ENCODE measurements around the gene VAMP7.
"Not testable (repeated sequence)": the region's sequence is repeated elsewhere in the genome, so short reads cannot be mapped to it uniquely, and the experiment has no call there.

VAMP7 gene

DNA sequence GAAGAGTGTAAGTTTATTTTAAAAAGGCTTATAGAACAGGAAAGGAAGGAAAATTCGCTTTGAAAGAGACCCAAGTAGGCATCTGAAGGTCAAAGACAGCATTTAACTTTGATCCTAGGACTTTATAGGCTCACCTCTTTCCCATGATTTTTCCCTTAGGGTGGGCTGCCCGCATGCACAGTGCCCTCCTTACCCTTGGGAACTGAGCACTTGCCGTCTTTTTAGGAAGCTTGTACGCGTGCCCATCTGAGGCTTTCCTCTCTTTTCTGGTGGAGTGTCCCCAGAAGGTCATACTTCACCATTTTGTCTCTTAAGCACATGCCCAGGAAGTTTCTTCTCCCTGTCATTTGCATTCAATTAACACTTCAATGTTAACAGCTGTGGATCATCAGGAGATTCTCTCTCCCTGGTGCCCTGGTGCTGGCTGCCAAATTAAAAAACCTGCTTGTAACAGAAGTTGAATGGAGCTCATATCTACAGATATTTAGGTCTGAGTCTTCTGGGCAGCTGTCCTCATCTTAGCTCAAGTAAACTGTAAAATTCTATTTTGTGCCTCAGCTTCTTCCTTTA, 78.0 kb downstream of the VAMP7 start:
- H3K27ac ChIP-seq (ENCODE audit: low read depth, low read length), result peak overlapping the region; percentile 79

GRCh38 chrX:155962906-155963305, 81.8 kb downstream of the VAMP7 start:
- Histone ChIP-seq H3K4me1 (ENCODE audit: control insufficient read depth, insufficient read depth, low read length) (peaks cover 11% of the 10 kb centered on the region; the same call in 1 of the 2 replicates), H3K36me3 (ENCODE audit: control insufficient read depth, insufficient read depth, low read length) (no peaks in the 10 kb centered on the region), H3K27me3 (ENCODE audit: control insufficient read depth, insufficient read depth, low read length) (no peaks in the 10 kb centered on the region), H3K27ac (ENCODE audit: low read depth, low read length) (no peak overlapping the region), H3K4me3 (ENCODE audit: low read depth, low read length) (no peak overlapping the region), H3K9ac (ENCODE audit: low read length) (no peak overlapping the region), H3K9me3 (ENCODE audit: control insufficient read depth, insufficient read depth, low read depth, low read length) (peaks cover 46% of the 10 kb centered on the region)

More for the DNA sequence above, 78.0 kb downstream of the VAMP7 start:
- H3K9me3 ChIP-seq (ENCODE audit: control insufficient read depth, insufficient read depth, low read depth, low read length), result peaks cover 48% of the 10 kb centered on the region
- peaks cover 11% of the 10 kb centered on the region; the same call in 1 of the 2 replicates for H3K4me1 ChIP-seq (ENCODE audit: control insufficient read depth, insufficient read depth, low read length)
- H3K4me3 ChIP-seq (ENCODE audit: low read depth, low read length), result peak overlapping the region; percentile 50
- peak overlapping the region; percentile 80 for H3K9ac ChIP-seq (ENCODE audit: low read length)
- H3K36me3 ChIP-seq (ENCODE audit: control insufficient read depth, insufficient read depth, low read length), result no peaks in the 10 kb centered on the region
- H3K27me3 ChIP-seq (ENCODE audit: control insufficient read depth, insufficient read depth, low read length), result no peaks in the 10 kb centered on the region

- Histone ChIP-seq H3K27me3 (ENCODE audit: control insufficient read depth, insufficient read depth, low read length) (no peaks in the 10 kb centered on the region), H3K36me3 (ENCODE audit: control insufficient read depth, insufficient read depth, low read length) (no peaks in the 10 kb centered on the region), H3K9me3 (ENCODE audit: control insufficient read depth, insufficient read depth, low read depth, low read length) (peaks cover 61% of the 10 kb centered on the region), H3K27ac (ENCODE audit: low read depth, low read length) (no peak overlapping the region), H3K4me1 (ENCODE audit: control insufficient read depth, insufficient read depth, low read length) (no peaks in the 10 kb centered on the region), H3K9ac (ENCODE audit: low read length) (no peak overlapping the region), H3K4me3 (ENCODE audit: low read depth, low read length) (no peak overlapping the region)
Measured at GRCh38 chrX:155966876-155967275, 85.7 kb downstream of the VAMP7 start.

DNA sequence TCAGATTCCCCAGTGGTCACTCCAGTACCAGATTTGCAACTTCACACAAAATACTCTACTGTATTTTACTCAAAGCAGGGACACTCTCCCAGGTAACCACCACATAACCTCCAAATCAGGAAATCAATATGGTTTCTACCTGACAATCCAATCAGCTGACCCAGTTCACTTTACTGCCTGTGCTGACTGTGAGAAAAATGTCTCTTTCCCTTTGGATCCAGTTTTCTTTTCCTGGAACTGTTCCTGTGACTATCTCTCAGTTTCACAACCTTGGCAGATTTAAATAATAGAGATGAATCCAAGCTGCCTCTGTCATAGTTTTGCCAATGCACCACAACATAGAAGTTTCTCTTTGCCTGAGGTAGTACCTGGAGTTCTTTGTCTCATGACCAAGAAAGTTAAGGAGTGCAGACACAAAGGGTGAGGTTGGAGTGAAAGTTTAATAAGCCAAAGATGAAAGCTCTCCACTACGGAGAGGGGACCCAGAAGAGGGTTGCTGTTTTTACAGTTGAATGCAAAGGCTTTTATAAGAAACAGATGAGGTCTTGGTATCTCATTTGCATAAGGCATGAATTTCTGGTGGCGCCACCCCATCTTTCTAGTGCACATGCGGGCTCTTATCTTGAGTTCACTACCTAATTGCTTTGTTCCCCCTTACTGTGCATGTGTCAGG, 86.6 kb downstream of the VAMP7 start:
- Histone ChIP-seq H3K36me3 (ENCODE audit: control insufficient read depth, insufficient read depth, low read length) (no peaks in the 10 kb centered on the region), H3K27me3 (ENCODE audit: control insufficient read depth, insufficient read depth, low read length) (no peaks in the 10 kb centered on the region), H3K9ac (ENCODE audit: low read length) (no peak overlapping the region), H3K9me3 (ENCODE audit: control insufficient read depth, insufficient read depth, low read depth, low read length) (peaks cover 56% of the 10 kb centered on the region), H3K27ac (ENCODE audit: low read depth, low read length) (no peak overlapping the region), H3K4me1 (ENCODE audit: control insufficient read depth, insufficient read depth, low read length) (no peaks in the 10 kb centered on the region), H3K4me3 (ENCODE audit: low read depth, low read length) (no peak overlapping the region)

DNA sequence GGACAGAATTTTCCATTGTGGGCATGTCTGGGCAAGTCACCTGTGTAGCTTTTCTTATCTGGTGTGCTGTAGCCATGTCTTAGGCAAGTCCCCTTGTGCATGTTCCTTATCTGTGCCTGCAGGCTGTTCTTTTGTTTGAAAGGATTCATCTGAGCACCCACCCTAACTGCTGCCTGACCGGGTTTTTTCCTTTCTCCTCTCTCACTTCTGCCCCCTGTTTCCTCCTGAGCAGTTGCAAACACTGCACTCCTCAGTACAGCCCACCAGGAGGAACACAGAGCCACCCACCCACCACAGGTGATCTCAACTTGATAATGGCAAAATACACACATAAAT, 87.1 kb downstream of the VAMP7 start:
- H3K4me3 ChIP-seq (ENCODE audit: low read depth, low read length), result no peak overlapping the region
- peaks cover 51% of the 10 kb centered on the region for H3K9me3 ChIP-seq (ENCODE audit: control insufficient read depth, insufficient read depth, low read depth, low read length)
- H3K4me1 ChIP-seq (ENCODE audit: control insufficient read depth, insufficient read depth, low read length), result no peaks in the 10 kb centered on the region
- H3K9ac ChIP-seq (ENCODE audit: low read length), result no peak overlapping the region
- no peak overlapping the region for H3K27ac ChIP-seq (ENCODE audit: low read depth, low read length)
- H3K27me3 ChIP-seq (ENCODE audit: control insufficient read depth, insufficient read depth, low read length), result no peaks in the 10 kb centered on the region
- H3K36me3 ChIP-seq (ENCODE audit: control insufficient read depth, insufficient read depth, low read length), result no peaks in the 10 kb centered on the region

GRCh38 chrX:155968791-155969190, 87.6 kb downstream of the VAMP7 start:
- Histone ChIP-seq H3K36me3 (ENCODE audit: control insufficient read depth, insufficient read depth, low read length) (no peaks in the 10 kb centered on the region), H3K27me3 (ENCODE audit: control insufficient read depth, insufficient read depth, low read length) (no peaks in the 10 kb centered on the region), H3K9ac (ENCODE audit: low read length) (no peak overlapping the region), H3K27ac (ENCODE audit: low read depth, low read length) (no peak overlapping the region), H3K9me3 (ENCODE audit: control insufficient read depth, insufficient read depth, low read depth, low read length) (peaks cover 46% of the 10 kb centered on the region), H3K4me1 (ENCODE audit: control insufficient read depth, insufficient read depth, low read length) (no peaks in the 10 kb centered on the region), H3K4me3 (ENCODE audit: low read depth, low read length) (no peak overlapping the region)

DNA sequence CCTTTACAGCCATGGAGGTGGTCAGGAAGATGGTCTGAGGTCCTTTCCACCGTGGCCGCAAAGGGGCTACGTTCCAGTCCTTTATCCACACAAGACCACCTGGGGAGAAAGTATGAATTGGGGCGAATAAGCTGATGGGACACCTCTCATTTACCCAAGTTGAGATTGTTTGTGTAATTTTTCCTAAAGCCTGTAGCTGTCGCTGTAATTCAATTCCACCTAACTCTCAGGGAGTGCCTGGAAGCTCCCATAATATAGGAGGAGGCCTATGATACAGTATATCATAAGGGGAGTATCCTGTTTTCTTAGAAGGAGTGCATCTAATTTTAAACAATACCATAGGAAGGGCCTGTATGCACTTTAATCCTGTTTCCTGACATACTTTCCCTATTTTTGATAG, 90.5 kb downstream of the VAMP7 start:
- H3K27ac ChIP-seq (ENCODE audit: low read depth, low read length); H3K9ac ChIP-seq (ENCODE audit: low read length); H3K27me3 ChIP-seq (ENCODE audit: control insufficient read depth, insufficient read depth, low read length); H3K4me3 ChIP-seq (ENCODE audit: low read depth, low read length); H3K4me1 ChIP-seq (ENCODE audit: control insufficient read depth, insufficient read depth, low read length); H3K36me3 ChIP-seq (ENCODE audit: control insufficient read depth, insufficient read depth, low read length): not testable (repeated sequence)
- peaks cover 36% of the 10 kb centered on the region for H3K9me3 ChIP-seq (ENCODE audit: control insufficient read depth, insufficient read depth, low read depth, low read length)

- H3K9me3 ChIP-seq (ENCODE audit: control insufficient read depth, insufficient read depth, low read depth, low read length), result peaks cover 39% of the 10 kb centered on the region
- H3K27me3 ChIP-seq (ENCODE audit: control insufficient read depth, insufficient read depth, low read length); H3K36me3 ChIP-seq (ENCODE audit: control insufficient read depth, insufficient read depth, low read length); H3K27ac ChIP-seq (ENCODE audit: low read depth, low read length); H3K4me1 ChIP-seq (ENCODE audit: control insufficient read depth, insufficient read depth, low read length); H3K4me3 ChIP-seq (ENCODE audit: low read depth, low read length); H3K9ac ChIP-seq (ENCODE audit: low read length): not testable (repeated sequence)
Measured at GRCh38 chrX:155972241-155972640, 91.1 kb downstream of the VAMP7 start.

DNA sequence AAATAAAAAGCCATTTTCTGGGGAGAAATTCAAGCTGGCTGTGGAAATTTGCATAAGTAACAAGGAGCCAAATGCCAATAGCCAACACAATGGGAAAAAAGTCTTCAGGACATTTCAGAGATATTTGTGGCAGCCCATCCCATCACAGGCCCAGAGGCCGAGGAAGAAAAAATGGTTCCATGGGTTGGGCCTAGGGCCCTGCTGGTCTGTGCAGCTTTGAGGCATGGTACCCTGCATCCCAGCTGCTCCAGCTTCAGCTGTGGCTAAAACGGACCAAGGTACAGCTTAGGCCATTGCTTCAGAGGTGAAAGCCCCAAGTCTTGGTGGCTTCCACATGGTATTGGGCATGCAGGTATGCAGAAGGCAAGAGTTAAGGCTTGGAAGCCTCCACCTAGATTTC, 102.2 kb downstream of the VAMP7 start:
- Histone ChIP-seq H3K4me3 (ENCODE audit: low read depth, low read length) (no peak overlapping the region), H3K27ac (ENCODE audit: low read depth, low read length) (no peak overlapping the region), H3K27me3 (ENCODE audit: control insufficient read depth, insufficient read depth, low read length) (no peaks in the 10 kb centered on the region), H3K4me1 (ENCODE audit: control insufficient read depth, insufficient read depth, low read length) (no peaks in the 10 kb centered on the region), H3K9me3 (ENCODE audit: control insufficient read depth, insufficient read depth, low read depth, low read length) (peaks cover 52% of the 10 kb centered on the region), H3K9ac (ENCODE audit: low read length) (no peak overlapping the region), H3K36me3 (ENCODE audit: control insufficient read depth, insufficient read depth, low read length) (no peaks in the 10 kb centered on the region)

- Histone ChIP-seq H3K4me1 (ENCODE audit: control insufficient read depth, insufficient read depth, low read length) (no peaks in the 10 kb centered on the region), H3K4me3 (ENCODE audit: low read depth, low read length) (no peak overlapping the region)
Measured at GRCh38 chrX:155985208-155985607, 104.1 kb downstream of the VAMP7 start.

DNA sequence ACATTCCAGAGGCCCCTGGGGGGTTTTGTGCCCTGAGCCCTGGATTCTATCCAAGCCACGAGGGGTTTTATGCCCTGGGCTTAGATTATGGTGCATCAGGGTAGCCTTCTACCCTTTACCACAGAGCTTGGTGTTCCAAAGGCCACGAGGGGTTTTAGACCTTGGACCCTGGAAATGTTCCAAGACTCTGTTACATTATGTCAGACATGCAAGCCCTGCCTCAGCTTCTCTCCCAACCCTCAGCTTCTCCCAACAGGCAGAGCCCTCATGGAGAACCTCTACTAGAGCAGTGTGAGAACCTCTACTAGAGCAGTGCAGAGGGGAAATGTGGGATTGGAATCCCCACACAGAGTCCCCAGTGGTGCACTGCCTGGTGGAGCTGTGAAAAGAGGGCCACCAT, 105.8 kb downstream of the VAMP7 start:
- not testable (repeated sequence) for H3K4me1 ChIP-seq (ENCODE audit: control insufficient read depth, insufficient read depth, low read length); H3K27ac ChIP-seq (ENCODE audit: low read depth, low read length); H3K36me3 ChIP-seq (ENCODE audit: control insufficient read depth, insufficient read depth, low read length); H3K4me3 ChIP-seq (ENCODE audit: low read depth, low read length); H3K9ac ChIP-seq (ENCODE audit: low read length); H3K27me3 ChIP-seq (ENCODE audit: control insufficient read depth, insufficient read depth, low read length)
- peaks cover 59% of the 10 kb centered on the region for H3K9me3 ChIP-seq (ENCODE audit: control insufficient read depth, insufficient read depth, low read depth, low read length)

More at GRCh38 chrX:155985208-155985607, 104.1 kb downstream of the VAMP7 start:
- Histone ChIP-seq H3K36me3 (ENCODE audit: control insufficient read depth, insufficient read depth, low read length) (no peaks in the 10 kb centered on the region), H3K9ac (ENCODE audit: low read length) (no peak overlapping the region), H3K27ac (ENCODE audit: low read depth, low read length) (no peak overlapping the region), H3K27me3 (ENCODE audit: control insufficient read depth, insufficient read depth, low read length) (no peaks in the 10 kb centered on the region), H3K9me3 (ENCODE audit: control insufficient read depth, insufficient read depth, low read depth, low read length) (peaks cover 58% of the 10 kb centered on the region)

Measured in HUES6 (cell line).